IPS-NIHi11 (cell line): Measurements from ENCODE around the gene CISD3.
A peak's percentile ranks its signal among the peaks of the same experiment; 100 is the strongest.
"Not testable (repeated sequence)": the region's sequence is repeated elsewhere in the genome, so short reads cannot be mapped to it uniquely, and the experiment has no call there.

Source experiments
- DNase-seq: peaks from one replicate; pipeline ENCODE4 v3.0.0; 2012; ENCODE audit warnings: mixed read lengths, low spot score

Gene CISD3

GRCh38 chr17:38707678-38708351 lies 22.3 kb upstream of the CISD3 start:
- DNase-seq, result no peak

GRCh38 chr17:38709104-38709820 lies 20.9 kb upstream of the CISD3 start:
- no peak for DNase-seq

- DNase-seq, result no peak
Measured at GRCh38 chr17:38709864-38710603, 20.1 kb upstream of the CISD3 start.

- DNase-seq, result no peak
Measured at GRCh38 chr17:38710604-38710962, 19.6 kb upstream of the CISD3 start.

GRCh38 chr17:38710985-38711384 lies 19.2 kb upstream of the CISD3 start:
- no peak for DNase-seq

- no peak for DNase-seq
Measured at GRCh38 chr17:38711792-38712571, 18.2 kb upstream of the CISD3 start.

GRCh38 chr17:38712593-38712992 lies 17.5 kb upstream of the CISD3 start:
- no peak for DNase-seq

- DNase-seq, result no peak
Measured at GRCh38 chr17:38713456-38714075, 16.6 kb upstream of the CISD3 start.

GRCh38 chr17:38715216-38715943 lies 14.8 kb upstream of the CISD3 start:
- no peak for DNase-seq

- DNase-seq, result no peak
Measured at GRCh38 chr17:38716368-38717005, 13.7 kb upstream of the CISD3 start.

- DNase-seq, result no peak
Measured at GRCh38 chr17:38717139-38717745, 12.9 kb upstream of the CISD3 start.

- peak; percentile 43 for DNase-seq
Measured at GRCh38 chr17:38719289-38719942, 10.7 kb upstream of the CISD3 start.

GRCh38 chr17:38719943-38720641 lies 10.0 kb upstream of the CISD3 start:
- peak; percentile 84 for DNase-seq

GRCh38 chr17:38720941-38721340 lies 9.2 kb upstream of the CISD3 start:
- no peak for DNase-seq

GRCh38 chr17:38721802-38722201 lies 8.3 kb upstream of the CISD3 start:
- no peak for DNase-seq

- no peak for DNase-seq
Measured at GRCh38 chr17:38724337-38724988, 5.7 kb upstream of the CISD3 start.

- no peak for DNase-seq
Measured at GRCh38 chr17:38725066-38725465, 5.1 kb upstream of the CISD3 start.

- not testable (repeated sequence) for DNase-seq
Measured at GRCh38 chr17:38726145-38726544, 4.0 kb upstream of the CISD3 start.

- DNase-seq, result no peak
Measured at GRCh38 chr17:38727736-38728135, 2.4 kb upstream of the CISD3 start.
